Measurements from ENCODE around the gene OR56A1. TPM values are rescaled to one million over a fixed set of nuclear protein-coding genes. Genes with fewer than 3 reads are reported as not detected.

Gene OR56A1
- total RNA-seq, 2 donors from 2014 or later, result not detected

DNA sequence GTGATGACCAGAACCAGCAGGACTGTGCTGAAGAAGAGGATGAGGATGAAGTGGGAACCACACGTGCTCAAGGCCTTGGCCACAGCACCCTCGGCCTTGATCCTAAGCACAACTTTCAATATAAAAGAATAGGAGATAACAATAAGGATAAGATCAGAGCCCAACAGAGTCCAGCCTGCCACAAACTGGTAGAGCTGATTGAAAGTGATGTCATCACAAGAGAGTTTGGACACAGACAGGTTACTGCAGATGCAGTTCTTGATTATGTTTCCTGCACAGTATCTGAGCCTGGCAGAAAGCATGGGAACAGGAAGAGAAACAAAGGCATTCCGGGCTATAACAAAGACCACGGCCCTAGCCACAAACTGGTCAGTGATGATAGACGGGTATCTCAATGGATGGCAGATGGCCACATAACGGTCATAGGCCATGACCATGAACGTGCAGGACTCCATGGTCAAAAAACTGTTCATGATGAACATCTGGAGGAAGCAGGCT is 28.3 kb downstream of the OR56A1 start:
- H3K27ac ChIP-seq, result no peak overlapping the region
- H3K4me3 ChIP-seq, result no peak overlapping the region
- H3K9me3 ChIP-seq, result no peaks in the 10 kb centered on the region
- no peaks in the 10 kb centered on the region for H3K4me1 ChIP-seq
- no peak for DNase-seq (ENCODE audit: low spot score)
- no peaks in the 10 kb centered on the region for H3K27me3 ChIP-seq
- no peaks in the 10 kb centered on the region for H3K36me3 ChIP-seq
- TF ChIP-seq, protein P1, sequence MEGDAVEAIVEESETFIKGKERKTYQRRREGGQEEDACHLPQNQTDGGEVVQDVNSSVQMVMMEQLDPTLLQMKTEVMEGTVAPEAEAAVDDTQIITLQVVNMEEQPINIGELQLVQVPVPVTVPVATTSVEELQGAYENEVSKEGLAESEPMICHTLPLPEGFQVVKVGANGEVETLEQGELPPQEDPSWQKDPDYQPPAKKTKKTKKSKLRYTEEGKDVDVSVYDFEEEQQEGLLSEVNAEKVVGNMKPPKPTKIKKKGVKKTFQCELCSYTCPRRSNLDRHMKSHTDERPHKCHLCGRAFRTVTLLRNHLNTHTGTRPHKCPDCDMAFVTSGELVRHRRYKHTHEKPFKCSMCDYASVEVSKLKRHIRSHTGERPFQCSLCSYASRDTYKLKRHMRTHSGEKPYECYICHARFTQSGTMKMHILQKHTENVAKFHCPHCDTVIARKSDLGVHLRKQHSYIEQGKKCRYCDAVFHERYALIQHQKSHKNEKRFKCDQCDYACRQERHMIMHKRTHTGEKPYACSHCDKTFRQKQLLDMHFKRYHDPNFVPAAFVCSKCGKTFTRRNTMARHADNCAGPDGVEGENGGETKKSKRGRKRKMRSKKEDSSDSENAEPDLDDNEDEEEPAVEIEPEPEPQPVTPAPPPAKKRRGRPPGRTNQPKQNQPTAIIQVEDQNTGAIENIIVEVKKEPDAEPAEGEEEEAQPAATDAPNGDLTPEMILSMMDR (IDR thresholded peaks at IDR 0.05), result no peak

DNA sequence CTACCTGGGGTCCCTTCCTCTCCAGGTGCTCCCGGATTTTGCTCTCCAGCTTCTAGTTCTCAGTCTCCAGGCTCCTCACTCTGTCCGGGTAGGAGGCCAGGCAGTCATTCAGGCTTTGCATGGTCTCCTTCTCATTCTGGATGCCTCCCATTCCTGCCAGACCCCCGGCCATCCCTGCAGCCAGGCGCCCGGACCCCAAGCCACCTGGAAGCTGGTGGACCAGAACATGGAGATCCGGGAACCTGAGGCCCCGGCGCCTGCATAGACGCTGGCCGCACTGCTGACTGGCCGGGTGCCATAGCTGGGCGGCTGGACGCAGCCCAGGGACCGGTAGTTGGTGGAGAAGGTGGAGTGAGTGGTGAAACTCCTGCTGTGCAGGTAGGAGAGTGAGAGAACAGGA is 35.8 kb downstream of the OR56A1 start:
- no peaks in the 10 kb centered on the region for H3K36me3 ChIP-seq
- H3K9me3 ChIP-seq, result no peaks in the 10 kb centered on the region
- no peak overlapping the region for H3K4me3 ChIP-seq
- no peak overlapping the region for H3K27ac ChIP-seq
- DNase-seq (ENCODE audit: low spot score), result no peak
- no peaks in the 10 kb centered on the region for H3K4me1 ChIP-seq
- TF ChIP-seq, protein P1 (IDR thresholded peaks at IDR 0.05), result no peak
- H3K27me3 ChIP-seq, result no peaks in the 10 kb centered on the region

DNA sequence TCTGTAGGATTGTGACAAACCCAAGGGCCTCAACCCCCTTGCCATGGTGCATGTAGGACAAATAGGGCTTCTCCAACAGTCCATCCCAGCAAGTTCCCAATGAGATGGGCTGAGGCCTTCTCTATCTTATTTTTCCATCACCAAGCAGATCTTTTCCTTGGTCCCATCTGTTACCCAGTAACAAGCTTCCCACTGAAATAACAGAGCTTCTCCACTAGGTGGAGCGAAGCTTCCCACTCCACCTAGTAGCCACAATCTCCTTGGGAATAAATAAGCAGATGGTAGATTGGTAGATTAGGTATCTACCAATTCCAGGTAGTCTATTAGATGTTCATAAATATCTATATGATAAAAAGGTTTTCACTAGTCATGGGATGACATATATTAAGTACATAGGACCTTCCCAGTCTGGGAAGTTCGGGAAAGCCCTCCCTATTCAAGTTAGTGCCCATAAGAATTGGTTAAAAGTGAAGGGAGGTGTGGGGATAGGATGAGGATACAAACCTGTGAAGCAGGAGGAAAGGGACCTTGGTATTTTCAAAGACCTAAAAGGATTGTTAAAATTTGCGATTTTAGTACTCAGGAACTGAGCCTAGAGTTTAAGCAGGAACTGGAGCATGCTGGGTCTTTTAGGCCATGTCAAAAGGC is 37.8 kb downstream of the OR56A1 start:
- no peak for DNase-seq (ENCODE audit: low spot score)
- H3K36me3 ChIP-seq, result no peaks in the 10 kb centered on the region
- H3K9me3 ChIP-seq, result no peaks in the 10 kb centered on the region
- no peaks in the 10 kb centered on the region for H3K27me3 ChIP-seq
- H3K27ac ChIP-seq, result no peak overlapping the region
- no peak overlapping the region for H3K4me3 ChIP-seq
- H3K4me1 ChIP-seq, result no peaks in the 10 kb centered on the region
- TF ChIP-seq, protein P1 (IDR thresholded peaks at IDR 0.05), result peak in 1 of 2 donors; percentile 51

DNA sequence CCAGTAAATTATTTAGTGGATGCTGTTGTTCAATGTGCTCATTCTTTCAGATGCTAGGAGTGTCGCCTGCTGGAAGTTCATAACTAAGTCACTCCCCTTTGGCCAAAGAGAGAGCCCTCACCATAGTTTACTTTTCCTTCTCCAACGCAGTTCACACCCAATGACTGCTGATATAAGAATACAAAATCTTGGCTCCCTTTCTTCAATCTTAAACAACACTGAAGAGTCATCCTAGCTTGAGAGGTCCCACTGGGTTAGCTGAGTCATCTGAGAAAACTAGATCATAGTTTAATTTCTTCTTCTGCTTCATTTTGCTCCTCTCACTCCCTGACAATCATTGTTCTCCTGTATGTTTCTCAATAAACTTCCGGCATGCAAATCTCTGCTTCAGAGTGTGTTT is 38.4 kb downstream of the OR56A1 start:
- H3K27ac ChIP-seq, result no peak overlapping the region
- no peaks in the 10 kb centered on the region for H3K9me3 ChIP-seq
- H3K4me3 ChIP-seq, result no peak overlapping the region
- H3K27me3 ChIP-seq, result no peaks in the 10 kb centered on the region
- no peak for DNase-seq (ENCODE audit: low spot score)
- H3K36me3 ChIP-seq, result no peaks in the 10 kb centered on the region
- no peaks in the 10 kb centered on the region for H3K4me1 ChIP-seq
- TF ChIP-seq, protein P1 (IDR thresholded peaks at IDR 0.05), result no peak

DNA sequence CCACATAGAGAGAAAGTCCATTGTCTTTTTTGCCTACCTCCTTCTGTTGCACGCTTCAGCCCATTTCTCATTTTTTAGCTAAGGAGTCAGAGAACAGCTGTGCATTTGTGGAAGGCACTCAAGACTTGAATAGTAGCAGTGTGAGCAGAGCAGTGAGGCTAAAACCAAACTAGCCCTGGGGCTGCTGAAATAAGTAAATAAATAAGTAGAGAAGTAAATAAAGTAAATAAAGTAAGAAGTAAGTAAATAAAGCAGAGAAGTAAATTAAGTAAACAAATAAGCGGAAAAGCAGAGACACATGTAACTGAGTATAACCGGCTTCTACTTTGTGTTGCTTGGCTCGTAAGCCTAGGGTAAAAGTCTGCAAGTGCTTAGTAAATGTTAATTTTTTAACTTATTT is 41.4 kb downstream of the OR56A1 start:
- Histone ChIP-seq H3K36me3 (no peaks in the 10 kb centered on the region), H3K9me3 (no peaks in the 10 kb centered on the region), H3K4me1 (no peaks in the 10 kb centered on the region), H3K27me3 (no peaks in the 10 kb centered on the region), H3K4me3 (no peak overlapping the region), H3K27ac (no peak overlapping the region)
- no peak for DNase-seq (ENCODE audit: low spot score)
- TF ChIP-seq, protein P1 (IDR thresholded peaks at IDR 0.05), result no peak

DNA sequence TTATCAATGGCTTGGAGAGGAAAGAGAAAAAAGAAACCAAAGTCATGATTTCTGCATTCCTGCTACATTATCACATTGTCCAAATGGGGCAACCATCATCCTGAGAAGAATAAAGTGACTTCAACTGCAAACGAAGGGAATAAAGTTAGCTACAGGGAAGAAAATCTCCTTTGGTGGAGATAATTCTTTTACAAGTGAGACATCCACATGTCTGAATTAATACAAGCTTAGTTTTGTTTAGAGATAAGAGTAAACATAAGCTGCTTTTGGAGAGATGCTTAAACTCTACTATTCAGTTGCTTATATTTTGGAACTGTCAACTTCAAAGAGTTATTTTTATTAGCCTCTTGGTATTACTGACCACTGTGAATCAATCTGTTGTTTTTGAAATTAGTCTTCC is 43.7 kb downstream of the OR56A1 start, which contains the start of gene OR52L1:
Gene OR52L1, minus strand, starts transcription at position 101 of the 400 bp plus-strand sequence. Its CDS starts 55 bp downstream, at position 46.
- DNase-seq (ENCODE audit: low spot score), result no peak
- H3K27me3 ChIP-seq, result no peaks in the 10 kb centered on the region
- H3K9me3 ChIP-seq, result no peaks in the 10 kb centered on the region
- no peak within 1 kb of the TSS for H3K4me3 ChIP-seq
- TF ChIP-seq, protein P1 (IDR thresholded peaks at IDR 0.05), result no peak
- H3K4me1 ChIP-seq, result no peaks in the 10 kb centered on the region
- H3K36me3 ChIP-seq, result no peaks in the 10 kb centered on the region
- no peak within 1 kb of the TSS for H3K27ac ChIP-seq

All from right atrium auricular region (tissue), 2 donors.